Measurements from ENCODE around the gene ATP6V1C2. TPM values are rescaled to one million over a fixed set of nuclear protein-coding genes. Genes with fewer than 3 reads are reported as not detected.

The ATP6V1C2 gene
- total RNA-seq, 1 donor from 2014 or later: not detected

- no peak for DNase-seq (ENCODE audit: low read depth)
Measured at GRCh38 chr2:10732924-10733565, 11.6 kb downstream of the ATP6V1C2 start.

GRCh38 chr2:10733566-10733925 lies 12.1 kb downstream of the ATP6V1C2 start:
- DNase-seq (ENCODE audit: low read depth): no peak

GRCh38 chr2:10733980-10734379 lies 12.6 kb downstream of the ATP6V1C2 start:
- DNase-seq (ENCODE audit: low read depth): no peak

DNA sequence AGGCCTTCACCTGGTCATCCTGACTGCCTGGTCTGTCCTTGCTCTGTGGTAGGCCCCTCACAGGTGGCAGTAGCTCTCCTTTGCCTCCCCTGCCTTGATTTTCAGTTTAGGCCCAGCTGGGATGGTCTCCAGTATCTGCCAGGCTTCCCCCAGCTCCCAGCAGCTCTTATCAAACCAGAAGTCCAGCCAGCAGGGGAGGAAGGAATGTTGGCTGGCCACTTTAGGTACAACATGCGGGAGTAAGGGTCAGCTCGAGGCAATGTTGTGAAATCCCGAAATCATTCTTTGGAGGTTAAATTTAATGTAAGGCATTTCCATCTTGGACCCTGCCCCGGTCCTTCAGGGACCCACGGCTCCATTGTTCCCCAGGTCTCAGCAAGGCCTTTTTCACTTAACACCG lies 16.8 kb downstream of the ATP6V1C2 start:
- DNase-seq (ENCODE audit: low read depth): no peak

DNA sequence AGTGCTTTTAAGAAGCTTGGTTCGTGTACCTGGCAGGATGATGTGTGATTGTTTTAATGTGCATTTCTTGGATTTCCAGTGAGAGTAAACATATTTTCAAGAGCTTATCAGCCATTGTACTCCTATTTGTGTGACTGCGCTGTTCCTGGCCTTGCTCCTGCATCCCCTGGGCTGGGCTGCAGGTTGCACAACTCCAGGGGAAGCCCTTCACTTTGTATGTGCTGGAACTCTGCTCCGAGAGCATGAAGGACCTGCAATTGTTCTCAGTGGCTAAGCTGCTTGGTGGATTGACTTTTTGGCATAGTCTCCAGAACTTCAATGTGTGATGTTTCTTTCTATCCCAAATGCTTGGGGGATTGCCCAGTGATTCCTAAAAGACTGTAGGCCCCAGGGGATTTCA lies 18.8 kb downstream of the ATP6V1C2 start:
- DNase-seq (ENCODE audit: low read depth): no peak

GRCh38 chr2:10741139-10741538 lies 19.7 kb downstream of the ATP6V1C2 start:
- DNase-seq (ENCODE audit: low read depth): no peak

DNA sequence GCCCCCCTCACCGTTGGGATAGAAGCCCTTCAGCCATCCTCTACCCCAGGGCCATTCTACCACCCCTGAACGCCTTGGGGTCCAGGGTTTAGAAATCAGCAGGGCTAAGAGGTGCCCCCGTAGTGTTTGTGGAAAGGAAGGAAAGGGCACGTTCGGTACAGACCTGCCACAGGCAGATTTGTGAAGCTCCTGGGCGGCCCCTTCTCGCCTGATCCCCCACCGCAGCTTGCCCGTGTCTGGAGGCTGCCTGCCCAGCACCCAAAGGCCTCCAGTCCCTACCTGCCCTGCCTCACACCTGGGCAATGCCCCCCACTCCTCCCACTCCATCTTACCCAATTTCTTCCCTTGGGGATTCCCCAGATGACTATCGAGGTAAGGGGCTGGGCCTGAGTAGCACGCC lies 21.2 kb downstream of the ATP6V1C2 start:
- DNase-seq (ENCODE audit: low read depth): no peak

DNA sequence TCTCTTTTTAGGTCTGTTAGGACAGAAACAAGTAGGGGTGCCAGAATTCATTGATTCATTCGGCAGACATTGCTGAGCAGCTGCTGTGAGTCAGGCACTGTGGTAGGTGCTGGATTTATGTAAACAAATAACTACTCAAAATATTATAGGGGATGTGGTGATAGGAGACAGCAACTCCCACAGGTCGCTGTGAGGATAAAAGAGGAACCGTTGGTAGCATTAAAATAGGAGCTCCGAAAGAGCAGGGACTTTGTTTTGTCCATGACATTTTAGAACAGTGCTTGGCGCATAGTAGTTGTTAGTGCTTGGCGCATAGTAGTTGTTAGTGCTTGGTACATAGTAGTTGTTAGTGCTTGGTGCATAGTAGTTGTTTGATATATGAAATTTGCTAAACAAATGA lies 29.2 kb downstream of the ATP6V1C2 start:
- DNase-seq (ENCODE audit: low read depth): peak; percentile 24

DNA sequence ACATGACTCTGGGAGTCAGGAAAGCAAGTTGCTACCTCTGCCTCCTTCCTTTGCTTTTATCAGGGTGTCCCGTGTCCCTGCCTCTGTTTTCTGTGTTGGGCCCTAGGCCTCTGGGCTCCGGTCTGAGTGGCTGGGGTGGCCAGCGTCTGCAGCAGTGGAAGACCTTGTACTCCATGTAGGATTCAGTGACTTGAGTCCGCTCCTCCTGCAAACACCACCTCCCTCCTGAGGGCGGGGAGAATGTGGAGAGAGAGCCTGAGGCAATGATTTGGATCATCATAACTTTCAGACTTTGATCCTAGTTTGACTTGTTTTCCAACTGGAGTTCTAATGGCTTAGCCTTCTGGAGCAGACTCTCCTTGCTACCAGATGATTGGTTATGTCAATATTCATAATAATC lies 30.8 kb downstream of the ATP6V1C2 start:
- no peak for DNase-seq (ENCODE audit: low read depth)

- DNase-seq (ENCODE audit: low read depth): no peak
Measured at GRCh38 chr2:10753156-10753555, 31.7 kb downstream of the ATP6V1C2 start.

GRCh38 chr2:10753876-10754275 lies 32.4 kb downstream of the ATP6V1C2 start:
- DNase-seq (ENCODE audit: low read depth): no peak

- DNase-seq (ENCODE audit: low read depth): no peak
Measured at GRCh38 chr2:10755621-10756020, 34.2 kb downstream of the ATP6V1C2 start.

- DNase-seq (ENCODE audit: low read depth): no peak
Measured at GRCh38 chr2:10757814-10758286, 36.4 kb downstream of the ATP6V1C2 start.

GRCh38 chr2:10759151-10759714 lies 37.8 kb downstream of the ATP6V1C2 start:
- no peak for DNase-seq (ENCODE audit: low read depth)

- DNase-seq (ENCODE audit: low read depth): no peak
Measured at GRCh38 chr2:10760794-10761504, 39.5 kb downstream of the ATP6V1C2 start.

DNA sequence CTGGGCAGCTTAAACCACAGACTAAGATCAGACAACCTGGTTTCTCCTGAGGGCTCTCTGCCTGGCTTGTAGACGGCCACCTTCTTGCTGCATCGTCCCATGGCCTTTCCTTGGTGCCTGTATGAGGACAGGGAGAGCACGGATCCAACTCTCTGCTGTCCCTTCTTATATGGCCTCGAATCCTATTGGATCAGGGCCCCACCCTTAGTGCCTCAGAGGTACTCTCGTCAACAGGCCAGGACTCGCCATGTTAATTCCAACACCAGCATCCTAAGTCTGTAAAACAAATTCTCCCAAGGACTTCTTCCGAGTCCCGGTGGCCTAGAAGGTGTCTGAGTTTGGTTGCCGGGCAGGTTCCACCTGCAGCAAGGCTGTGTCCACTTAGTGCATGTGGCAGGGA lies 40.2 kb downstream of the ATP6V1C2 start:
- no peak for DNase-seq (ENCODE audit: low read depth)

DNA sequence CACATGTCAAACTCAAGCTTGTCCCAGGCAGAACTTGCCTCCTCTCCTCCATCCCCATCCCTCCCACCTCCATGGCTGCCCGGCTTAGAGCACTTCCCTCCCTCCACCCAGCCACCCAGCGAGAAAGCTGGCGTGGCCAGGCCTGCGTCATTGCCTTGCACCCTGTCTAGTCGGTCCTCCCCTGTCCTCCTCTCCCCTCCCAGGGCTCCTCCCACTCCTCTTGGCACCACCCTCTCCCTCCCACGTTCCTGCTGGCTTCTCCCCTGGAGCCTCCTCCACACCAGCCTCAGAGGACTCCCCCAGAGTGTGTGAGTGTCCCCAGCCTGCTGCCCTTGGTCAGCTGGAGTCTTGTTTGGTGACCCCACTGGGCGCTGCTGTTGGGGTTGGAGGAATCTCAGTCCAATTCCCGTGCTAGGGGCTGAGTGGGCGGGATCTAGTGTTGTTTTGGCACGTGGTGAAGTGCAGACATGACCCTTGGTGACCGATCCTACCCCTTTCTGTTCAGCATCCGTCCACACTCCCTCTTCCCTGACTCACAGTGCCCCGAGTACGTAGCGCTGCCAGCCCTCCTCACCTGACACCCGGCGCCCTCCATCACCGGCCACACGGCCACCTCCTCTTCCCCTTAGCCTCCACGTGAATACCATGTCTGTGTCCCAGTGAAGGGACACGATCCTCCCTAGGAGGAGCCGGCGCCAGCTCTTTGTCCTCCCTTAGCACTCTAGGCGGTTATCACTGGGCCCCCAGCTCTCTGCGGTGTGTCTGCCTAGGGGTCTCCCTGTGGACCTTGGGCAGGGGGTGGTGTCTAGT lies 41.4 kb downstream of the ATP6V1C2 start:
- no peak for DNase-seq (ENCODE audit: low read depth)

- DNase-seq (ENCODE audit: low read depth): no peak
Measured at GRCh38 chr2:10763461-10763800, 42.0 kb downstream of the ATP6V1C2 start.

GRCh38 chr2:10764096-10764785 lies 42.8 kb downstream of the ATP6V1C2 start:
- DNase-seq (ENCODE audit: low read depth): no peak

DNA sequence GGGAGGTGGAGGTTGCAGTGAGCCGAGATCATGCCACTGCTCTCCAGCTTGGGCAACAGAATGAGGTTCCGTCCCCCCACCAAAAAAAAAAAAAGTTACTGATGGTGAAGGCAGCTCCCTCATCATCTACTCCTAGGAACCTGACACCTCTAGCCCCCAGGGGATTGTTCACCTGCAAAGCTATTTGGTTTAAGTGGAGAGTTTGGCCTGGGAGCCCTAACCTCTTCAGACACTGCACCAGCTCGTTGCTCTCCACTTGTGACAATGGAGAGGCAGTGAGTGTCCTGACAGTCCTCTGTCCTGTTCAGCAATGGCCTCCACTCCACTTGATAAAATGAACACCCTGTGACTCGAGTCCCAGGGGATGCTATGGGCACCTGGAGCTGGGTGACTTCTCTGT lies 43.5 kb downstream of the ATP6V1C2 start:
- DNase-seq (ENCODE audit: low read depth): no peak

GRCh38 chr2:10765461-10765860 lies 44.0 kb downstream of the ATP6V1C2 start:
- no peak for DNase-seq (ENCODE audit: low read depth)

Measured in myocyte (in vitro differentiated cells).